ENCODE data around the gene RTL9.
"Not testable (repeated sequence)": the region's sequence is repeated elsewhere in the genome, so short reads cannot be mapped to it uniquely, and the experiment has no call there.

RTL9 gene

DNA sequence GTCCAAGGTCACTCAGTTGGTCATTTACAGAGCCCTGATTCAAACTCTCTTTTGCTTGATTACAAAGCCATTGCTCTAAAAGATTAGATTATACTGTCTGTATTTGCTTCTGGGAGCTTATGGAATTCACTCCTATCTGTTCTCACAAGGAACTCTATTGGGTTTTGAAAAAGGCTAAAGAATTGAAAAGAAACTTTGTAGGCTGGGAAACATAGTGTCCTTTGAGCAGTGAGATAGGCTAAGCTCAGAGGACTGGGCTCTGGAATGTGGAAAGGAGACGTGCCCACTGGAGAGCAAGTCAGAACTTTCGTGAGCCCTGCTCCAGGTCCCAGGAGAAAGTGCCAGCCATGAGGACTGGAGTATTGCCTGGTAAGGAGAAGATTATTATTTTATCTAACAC is at the start of gene RTL9:
Gene RTL9 (plus strand): TSS at position 301 of the 400 bp plus-strand sequence. CDS start 91,770 bp downstream, outside the sequence.
- DNase-seq (ENCODE audit: low read depth, low spot score): no peak

DNA sequence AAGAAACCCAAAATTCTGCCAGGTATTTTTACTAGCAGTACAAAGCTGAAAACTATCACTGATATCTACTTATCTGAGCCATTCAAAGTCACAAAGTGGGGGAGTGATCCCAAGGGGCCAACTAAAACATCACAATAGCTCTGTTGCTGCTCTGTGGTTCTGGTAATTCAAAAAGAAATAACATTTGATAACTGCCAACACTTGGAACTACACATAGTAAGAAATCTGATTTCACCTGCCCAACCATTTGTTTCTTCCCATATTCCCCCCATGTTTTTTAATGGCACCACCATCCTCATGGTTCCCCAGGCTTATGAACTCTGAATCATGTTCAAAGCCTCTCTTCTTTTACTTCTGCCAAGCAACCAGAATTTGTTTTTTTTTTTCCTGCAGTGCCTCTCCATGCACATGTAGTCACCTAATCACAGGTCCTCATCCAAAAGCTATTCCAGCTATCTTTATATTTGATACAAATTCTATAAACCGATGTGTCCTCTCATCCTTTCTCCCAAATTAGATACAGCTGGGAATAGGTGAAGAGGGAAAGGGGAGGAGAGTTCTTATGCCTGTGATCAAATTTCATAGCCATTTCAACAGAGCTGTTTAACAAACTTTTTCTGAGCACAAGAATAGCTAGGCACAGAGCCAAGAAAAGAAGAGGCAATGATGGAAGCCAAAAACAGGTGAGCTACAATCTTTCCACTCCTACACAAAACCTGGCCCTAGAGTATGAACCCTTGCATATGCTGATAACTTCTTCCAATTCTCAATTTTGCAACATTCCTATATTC is 48.5 kb upstream of the RTL9 start:
- DNase-seq (ENCODE audit: low read depth, low spot score): no peak

DNA sequence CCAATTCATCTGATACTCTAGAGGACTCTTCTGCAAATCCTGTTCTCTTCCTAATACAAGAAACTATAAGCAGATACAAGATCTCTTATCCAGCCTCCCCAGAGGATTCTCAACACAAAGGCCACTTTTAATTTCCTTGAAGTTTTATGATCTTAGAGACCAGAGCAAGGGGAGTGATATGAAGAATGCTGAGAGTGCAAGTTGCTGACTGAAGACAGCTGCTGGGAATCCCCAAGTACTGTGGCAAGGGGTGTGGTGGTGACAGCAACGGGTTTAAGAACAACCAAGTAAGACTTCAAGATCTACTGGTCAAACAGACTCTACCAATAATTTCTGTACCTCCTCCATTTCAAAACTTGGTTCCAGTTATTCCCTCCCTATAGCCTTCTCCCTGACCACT is 47.8 kb upstream of the RTL9 start:
- no peak for DNase-seq (ENCODE audit: low read depth, low spot score)

DNA sequence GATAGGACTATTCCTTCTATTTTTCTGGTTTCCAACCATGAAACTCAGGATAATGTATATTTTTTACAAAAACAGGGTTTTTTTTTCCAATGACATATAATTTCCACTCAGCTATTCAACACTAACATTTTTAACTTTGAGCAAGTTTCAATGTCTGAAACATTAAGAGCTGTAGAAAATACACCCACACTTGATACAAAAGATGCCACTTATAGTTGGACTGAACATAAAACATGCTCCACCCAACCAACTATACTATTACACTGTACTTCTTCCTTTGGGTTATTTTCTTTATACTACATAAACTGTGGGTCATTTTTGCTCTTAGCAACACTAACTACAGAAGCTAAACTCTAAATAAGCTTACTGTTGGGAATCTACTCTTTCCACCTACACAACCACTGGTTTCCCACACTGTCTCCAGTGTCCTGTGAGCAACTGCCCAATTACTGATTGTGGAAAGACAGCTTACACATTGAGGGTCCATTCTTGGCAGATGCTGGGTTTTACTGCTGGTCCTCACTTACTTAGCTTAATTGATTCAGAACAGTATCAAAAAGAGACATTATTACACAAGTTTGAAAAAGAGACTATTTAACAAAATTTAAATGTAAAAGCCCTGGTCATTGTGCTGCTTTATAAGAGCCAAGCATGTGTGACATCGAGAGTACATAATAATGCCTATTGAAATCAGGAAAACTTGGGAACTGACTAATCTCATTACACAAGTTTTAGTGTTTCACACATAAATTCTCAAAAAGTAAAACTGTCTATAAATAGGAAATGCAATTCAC is 47.0 kb upstream of the RTL9 start:
- DNase-seq (ENCODE audit: low read depth, low spot score): no peak

- peak; percentile 40 for DNase-seq (ENCODE audit: low read depth, low spot score)
These were observed 43.1 kb upstream of the RTL9 start for GRCh38 chrX:110315551-110315950.

- peak; percentile 22 for DNase-seq (ENCODE audit: low read depth, low spot score)
These were observed 42.1 kb upstream of the RTL9 start for GRCh38 chrX:110316351-110317060.

- DNase-seq (ENCODE audit: low read depth, low spot score): peak; percentile 32
These were observed 41.4 kb upstream of the RTL9 start for GRCh38 chrX:110317061-110317819.

DNA sequence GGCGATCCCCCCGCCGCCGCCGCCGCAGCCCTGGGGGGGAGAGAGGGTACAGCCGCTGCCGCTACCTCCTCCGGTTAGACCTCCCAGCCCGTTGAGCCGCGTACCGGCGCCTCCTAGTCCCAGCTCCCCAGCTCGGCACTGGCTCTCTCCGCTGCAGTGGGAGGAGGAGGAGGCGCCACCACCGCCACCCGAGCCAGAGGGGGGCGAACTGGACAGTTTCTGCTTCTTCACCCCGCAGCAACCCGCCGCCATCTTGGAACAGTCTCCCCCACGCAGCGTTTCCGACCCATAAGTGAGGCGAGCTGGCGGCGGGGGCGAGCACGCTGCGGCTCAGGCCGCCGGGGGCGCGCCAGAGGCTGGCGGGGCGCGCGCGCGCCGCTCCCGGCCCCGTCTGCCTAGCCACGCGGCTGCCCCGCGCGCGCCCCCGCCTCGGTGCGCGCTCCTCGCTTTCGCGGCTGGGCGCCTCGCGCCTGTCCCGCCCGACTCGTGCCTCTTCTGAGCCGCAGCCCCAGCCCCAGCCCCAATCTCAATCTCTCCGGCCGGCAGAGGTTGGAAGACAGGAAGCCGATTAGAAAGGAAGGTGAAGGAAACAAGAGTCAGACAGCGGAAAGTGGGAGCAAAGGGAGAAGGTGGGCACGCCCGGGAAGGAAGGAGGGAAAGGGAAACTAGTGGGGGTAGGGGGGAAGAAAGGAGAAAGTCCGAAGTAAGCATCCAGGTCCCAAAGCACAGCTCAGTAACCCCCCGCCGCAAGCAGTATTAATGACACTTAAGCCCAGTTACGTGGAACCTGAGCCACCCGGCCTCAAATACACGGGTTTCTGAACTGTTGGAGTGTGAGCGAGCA is 40.6 kb upstream of the RTL9 start, which contains the start of gene AMMECR1:
Gene AMMECR1 (minus strand): TSS at position 266 of the 844 bp plus-strand sequence. CDS start 14 bp downstream, at position 252.
- DNase-seq (ENCODE audit: low read depth, low spot score): peak; percentile 91

GRCh38 chrX:110318664-110318968 is 40.0 kb upstream of the RTL9 start:
- DNase-seq (ENCODE audit: low read depth, low spot score): peak; percentile 15

- DNase-seq (ENCODE audit: low read depth, low spot score): no peak
These were observed 38.2 kb upstream of the RTL9 start for GRCh38 chrX:110320381-110320987.

DNA sequence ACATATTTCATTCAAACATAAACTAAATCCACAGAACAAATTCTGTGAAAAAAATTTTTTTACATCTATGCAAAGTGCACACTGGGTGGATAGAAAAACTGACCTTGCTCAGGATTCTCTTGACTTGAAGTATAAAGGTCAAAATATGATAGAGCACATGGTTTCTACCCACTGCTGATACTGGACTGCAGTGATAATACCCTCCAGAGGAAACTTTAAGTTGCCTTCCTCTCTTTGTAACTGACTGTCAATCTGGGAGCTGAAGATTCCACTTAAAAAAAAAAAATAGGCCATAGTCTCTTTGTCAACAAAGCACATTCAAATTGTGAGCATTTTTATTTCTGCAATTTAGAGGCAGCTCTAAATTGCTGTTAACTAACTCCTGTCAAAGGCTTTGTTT is 37.6 kb upstream of the RTL9 start:
- no peak for DNase-seq (ENCODE audit: low read depth, low spot score)

GRCh38 chrX:110321670-110322069 is 37.0 kb upstream of the RTL9 start:
- no peak for DNase-seq (ENCODE audit: low read depth, low spot score)

DNA sequence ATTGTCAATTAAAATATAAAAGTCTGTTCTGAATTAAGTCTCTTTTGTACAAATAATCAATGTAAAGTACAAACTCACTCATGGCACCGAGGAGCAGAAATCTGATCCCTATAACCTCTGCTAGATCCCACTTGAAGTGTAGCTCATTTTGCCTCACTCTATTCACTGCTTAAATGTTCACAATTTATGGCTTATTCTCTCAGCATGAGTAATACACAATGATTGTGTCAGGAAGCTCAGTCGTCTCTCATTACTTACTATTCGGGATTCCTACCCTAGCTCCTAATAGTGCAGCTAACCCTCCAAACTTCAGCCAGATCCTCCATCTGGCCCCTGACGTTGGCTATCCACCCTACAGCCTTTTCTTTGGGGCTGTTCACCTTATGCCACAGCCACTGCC is 36.0 kb upstream of the RTL9 start:
- no peak for DNase-seq (ENCODE audit: low read depth, low spot score)

DNA sequence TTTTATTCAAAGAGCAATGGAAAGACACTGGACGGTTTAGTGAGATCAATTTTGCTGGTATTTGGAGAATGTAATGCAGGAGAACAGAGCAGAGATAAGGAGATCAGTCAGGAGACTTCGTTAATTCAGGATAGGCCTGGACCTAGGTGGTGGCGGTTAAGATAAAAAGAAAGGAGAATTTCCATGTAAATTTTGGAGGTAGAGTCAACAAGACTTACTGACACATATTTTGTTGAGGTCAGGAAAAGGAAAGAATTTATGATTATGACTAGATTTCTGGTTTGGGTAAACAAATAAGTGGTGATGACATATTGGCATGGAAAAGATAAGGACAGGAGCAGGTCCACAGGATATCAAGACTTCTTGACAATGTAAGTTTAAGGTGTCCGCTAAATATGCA is 31.9 kb upstream of the RTL9 start:
- no peak for DNase-seq (ENCODE audit: low read depth, low spot score)

GRCh38 chrX:110327336-110327735 is 31.3 kb upstream of the RTL9 start:
- no peak for DNase-seq (ENCODE audit: low read depth, low spot score)

DNA sequence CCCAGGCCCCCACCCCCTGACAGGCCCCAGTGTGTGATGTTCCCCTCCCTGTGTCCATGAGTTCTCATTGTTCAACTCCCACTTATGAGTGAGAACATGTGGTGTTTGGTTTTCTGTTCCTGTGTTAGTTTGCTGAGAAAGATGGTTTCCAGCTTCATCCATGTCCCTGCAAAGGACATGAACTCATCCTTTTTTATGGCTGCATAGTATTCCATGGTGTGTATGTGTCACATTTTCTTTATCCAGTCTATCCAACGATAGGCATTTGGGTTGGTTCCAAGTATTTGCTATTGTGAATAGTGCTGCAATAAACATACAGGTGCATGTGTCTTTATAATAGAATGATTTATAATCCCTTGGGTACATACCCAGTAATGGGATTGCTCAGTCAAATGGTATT is 30.0 kb upstream of the RTL9 start:
- not testable (repeated sequence) for DNase-seq (ENCODE audit: low read depth, low spot score)

- DNase-seq (ENCODE audit: low read depth, low spot score): no peak
These were observed 27.1 kb upstream of the RTL9 start for GRCh38 chrX:110331444-110332030.

- not testable (repeated sequence) for DNase-seq (ENCODE audit: low read depth, low spot score)
These were observed 25.2 kb upstream of the RTL9 start for GRCh38 chrX:110333458-110333857.

- no peak for DNase-seq (ENCODE audit: low read depth, low spot score)
These were observed 19.7 kb upstream of the RTL9 start for GRCh38 chrX:110338935-110339334.

All from astrocyte of the hippocampus (primary cell).